ENCODE measurements around the gene NXPE3. TPM values are rescaled to one million over a fixed set of nuclear protein-coding genes. Genes with fewer than 3 reads are reported as not detected.

The NXPE3 gene
- total RNA-seq, 1 donor from 2014 or later: 13.5 TPM

Other genes with a start within 250 kb of the NXPE3 start
- gene TRMT10C, start 217.3 kb upstream of the NXPE3 start, total RNA-seq (ENCODE audit: insufficient read depth, low replicate concordance): 16.1 TPM
- 141 TPM for gene PCNP, start 205.0 kb upstream of the NXPE3 start, total RNA-seq (ENCODE audit: insufficient read depth, low replicate concordance)
- 24.8 TPM for gene ZBTB11, start 102.1 kb upstream of the NXPE3 start, total RNA-seq (ENCODE audit: insufficient read depth, low replicate concordance)
- 2,234 TPM for gene RPL24, start 92.5 kb upstream of the NXPE3 start, total RNA-seq (ENCODE audit: insufficient read depth, low replicate concordance)
- gene CEP97, start 54.6 kb upstream of the NXPE3 start, total RNA-seq (ENCODE audit: insufficient read depth, low replicate concordance): 19.3 TPM
- gene NFKBIZ, start 70.3 kb downstream of the NXPE3 start, total RNA-seq (ENCODE audit: insufficient read depth, low replicate concordance): 270 TPM

All from umbilical cord (tissue), 1 donor.